Transverse colon (tissue), 4 donors: Measurements from ENCODE around the gene CTCF.

Experiments used
- EP300 ChIP-seq: sonication (generic); formaldehyde crosslinking; IDR thresholded peaks from one replicate; pipeline ENCODE4 v1.6.1; 2017; ENCODE audit warnings: antibody characterized with exemption, low read depth
- POLR2A ChIP-seq: fragments of 450-650 bp; IDR thresholded peaks from one replicate; pipeline ENCODE4 v1.6.1; 2016; ENCODE audit warnings: antibody characterized with exemption, mild to moderate bottlenecking, moderate library complexity
- POLR2AphosphoS5 ChIP-seq, 3 donors: sonication (generic); formaldehyde crosslinking; IDR thresholded peaks; one replicate each; pipeline ENCODE4 v1.6.1; 2016; ENCODE audit warnings: antibody characterized with exemption in 3 of 3
- TF ChIP-seq, protein P1 (sequence below), 5 experiments: fragments of 200-600 bp in 3 of 5; fragments of 450-650 bp in 2 of 5; sonication (generic) in 3 of 5; IDR thresholded peaks; 1 replicate in 2 of 5; 2 replicates in 3 of 5; pipeline ENCODE4 v1.5.1; 2016 to 2017; ENCODE audit warnings: antibody characterized with exemption in 5 of 5, inconsistent platforms in 3 of 5, mild to moderate bottlenecking in 2 of 5, moderate library complexity in 1 of 5

DNA sequence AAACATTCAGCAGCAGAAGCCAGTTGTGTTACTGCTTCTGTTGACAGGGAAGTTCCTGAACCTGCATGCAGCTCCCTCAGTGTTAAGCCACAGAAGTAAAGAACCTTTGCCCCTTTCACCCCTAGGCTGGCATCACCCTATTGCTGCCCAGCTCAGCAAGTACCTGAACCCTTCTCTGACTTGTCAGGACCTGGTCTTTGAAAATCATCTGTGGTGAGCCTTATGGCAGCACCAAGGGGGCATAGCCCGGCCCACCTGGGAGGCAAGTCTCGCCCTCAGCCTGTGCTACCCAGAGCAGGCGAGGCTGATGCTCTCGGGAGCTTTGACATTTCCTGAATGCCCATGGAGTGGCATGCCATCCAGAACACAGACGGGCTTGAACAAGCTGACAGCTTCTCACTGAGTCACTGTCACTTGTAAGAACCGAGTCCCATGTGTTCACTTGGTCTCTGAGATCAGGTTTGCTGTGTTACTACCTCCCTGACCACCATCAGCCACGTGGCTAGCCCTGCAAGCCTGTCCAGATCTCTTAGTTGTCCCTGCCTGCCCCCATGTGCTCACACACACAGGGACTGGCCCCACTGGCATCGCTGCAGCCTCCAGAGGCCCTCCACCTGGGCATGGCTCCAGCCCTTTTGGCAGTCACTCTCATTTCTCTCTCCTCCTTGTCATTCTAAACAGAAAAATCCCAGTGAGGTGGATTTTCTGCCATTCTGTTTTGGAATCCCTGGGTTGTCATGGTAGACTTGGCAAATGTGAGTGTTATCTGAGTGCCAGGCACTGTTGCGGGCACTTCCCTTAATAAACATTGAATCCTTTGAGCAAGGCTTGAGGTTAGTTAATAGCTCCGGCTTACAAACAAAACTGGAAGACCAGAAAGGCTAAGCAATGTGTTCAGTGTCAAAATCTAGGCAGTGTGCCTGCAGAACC, 79.7 kb downstream of the CTCF start:
- TF ChIP-seq, protein P1, sequence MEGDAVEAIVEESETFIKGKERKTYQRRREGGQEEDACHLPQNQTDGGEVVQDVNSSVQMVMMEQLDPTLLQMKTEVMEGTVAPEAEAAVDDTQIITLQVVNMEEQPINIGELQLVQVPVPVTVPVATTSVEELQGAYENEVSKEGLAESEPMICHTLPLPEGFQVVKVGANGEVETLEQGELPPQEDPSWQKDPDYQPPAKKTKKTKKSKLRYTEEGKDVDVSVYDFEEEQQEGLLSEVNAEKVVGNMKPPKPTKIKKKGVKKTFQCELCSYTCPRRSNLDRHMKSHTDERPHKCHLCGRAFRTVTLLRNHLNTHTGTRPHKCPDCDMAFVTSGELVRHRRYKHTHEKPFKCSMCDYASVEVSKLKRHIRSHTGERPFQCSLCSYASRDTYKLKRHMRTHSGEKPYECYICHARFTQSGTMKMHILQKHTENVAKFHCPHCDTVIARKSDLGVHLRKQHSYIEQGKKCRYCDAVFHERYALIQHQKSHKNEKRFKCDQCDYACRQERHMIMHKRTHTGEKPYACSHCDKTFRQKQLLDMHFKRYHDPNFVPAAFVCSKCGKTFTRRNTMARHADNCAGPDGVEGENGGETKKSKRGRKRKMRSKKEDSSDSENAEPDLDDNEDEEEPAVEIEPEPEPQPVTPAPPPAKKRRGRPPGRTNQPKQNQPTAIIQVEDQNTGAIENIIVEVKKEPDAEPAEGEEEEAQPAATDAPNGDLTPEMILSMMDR (IDR thresholded peaks at IDR 0.05): no peak
- TF ChIP-seq POLR2A: no peak
- TF ChIP-seq POLR2AphosphoS5 (IDR thresholded peaks at IDR 0.05): peak in 2 of 3 donors; percentile 30 to 36
- no peak for TF ChIP-seq EP300
